ENCODE measurements around the gene ABHD11. TPM values are rescaled to one million over a fixed set of nuclear protein-coding genes. Genes with fewer than 3 reads are reported as not detected.
"Not testable (repeated sequence)": the region's sequence is repeated elsewhere in the genome, so short reads cannot be mapped to it uniquely, and the experiment has no call there.

ABHD11 gene
- total RNA-seq, 1 donor from 2014 or later = 21.1 TPM

DNA sequence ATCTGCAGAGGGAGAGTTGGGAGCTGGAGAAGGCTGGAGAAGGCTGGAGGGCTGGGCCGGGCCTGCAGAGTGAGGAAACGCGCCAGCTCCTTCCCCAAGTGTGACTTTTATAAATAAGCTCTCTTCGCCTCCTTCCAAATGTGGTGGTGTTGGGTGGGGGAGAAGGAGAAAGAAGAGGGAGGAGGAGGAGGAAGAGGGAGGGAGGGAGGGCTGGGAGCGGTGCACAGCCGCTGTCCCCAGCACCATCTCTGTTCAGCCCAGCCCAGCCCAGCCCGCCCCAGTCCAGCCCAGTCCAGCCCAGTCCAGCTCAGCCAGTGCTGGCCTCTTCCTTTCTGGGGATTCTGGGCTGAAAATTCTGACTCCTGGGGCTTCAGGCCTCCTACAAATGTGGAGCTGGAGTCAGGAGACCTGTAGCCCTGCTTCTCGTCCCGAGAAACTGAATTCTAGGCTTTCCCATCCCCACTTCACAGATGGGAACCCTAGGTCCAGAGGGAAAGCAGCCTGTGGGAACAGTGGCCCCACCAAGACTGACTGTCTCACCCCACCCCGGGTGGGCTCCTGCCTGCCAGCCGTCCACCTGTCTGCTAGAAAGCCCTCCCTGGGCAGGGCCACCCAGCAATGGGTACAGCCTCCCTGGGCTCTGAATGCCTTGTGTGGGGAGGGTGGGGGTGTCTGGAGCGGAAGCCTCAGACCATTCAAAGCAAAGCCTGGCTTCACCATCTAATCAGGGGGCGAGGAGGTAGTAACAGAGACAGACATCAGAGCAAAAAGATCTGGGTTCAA is 21.4 kb downstream of the ABHD11 start:
- no peak for DNase-seq
- TF ChIP-seq, protein P1, sequence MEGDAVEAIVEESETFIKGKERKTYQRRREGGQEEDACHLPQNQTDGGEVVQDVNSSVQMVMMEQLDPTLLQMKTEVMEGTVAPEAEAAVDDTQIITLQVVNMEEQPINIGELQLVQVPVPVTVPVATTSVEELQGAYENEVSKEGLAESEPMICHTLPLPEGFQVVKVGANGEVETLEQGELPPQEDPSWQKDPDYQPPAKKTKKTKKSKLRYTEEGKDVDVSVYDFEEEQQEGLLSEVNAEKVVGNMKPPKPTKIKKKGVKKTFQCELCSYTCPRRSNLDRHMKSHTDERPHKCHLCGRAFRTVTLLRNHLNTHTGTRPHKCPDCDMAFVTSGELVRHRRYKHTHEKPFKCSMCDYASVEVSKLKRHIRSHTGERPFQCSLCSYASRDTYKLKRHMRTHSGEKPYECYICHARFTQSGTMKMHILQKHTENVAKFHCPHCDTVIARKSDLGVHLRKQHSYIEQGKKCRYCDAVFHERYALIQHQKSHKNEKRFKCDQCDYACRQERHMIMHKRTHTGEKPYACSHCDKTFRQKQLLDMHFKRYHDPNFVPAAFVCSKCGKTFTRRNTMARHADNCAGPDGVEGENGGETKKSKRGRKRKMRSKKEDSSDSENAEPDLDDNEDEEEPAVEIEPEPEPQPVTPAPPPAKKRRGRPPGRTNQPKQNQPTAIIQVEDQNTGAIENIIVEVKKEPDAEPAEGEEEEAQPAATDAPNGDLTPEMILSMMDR (IDR thresholded peaks at IDR 0.05) = no peak
- Histone ChIP-seq H3K27me3 (ENCODE audit: low read depth) (no peaks in the 10 kb centered on the region), H3K4me1 (peaks cover 23% of the 10 kb centered on the region), H3K36me3 (no peaks in the 10 kb centered on the region), H3K9me3 (no peaks in the 10 kb centered on the region), H3K27ac (no peak overlapping the region), H3K4me3 (no peak overlapping the region)
- ATAC-seq = no peak
- intact Hi-C loops (cut with DNase I) = no loop called here

DNA sequence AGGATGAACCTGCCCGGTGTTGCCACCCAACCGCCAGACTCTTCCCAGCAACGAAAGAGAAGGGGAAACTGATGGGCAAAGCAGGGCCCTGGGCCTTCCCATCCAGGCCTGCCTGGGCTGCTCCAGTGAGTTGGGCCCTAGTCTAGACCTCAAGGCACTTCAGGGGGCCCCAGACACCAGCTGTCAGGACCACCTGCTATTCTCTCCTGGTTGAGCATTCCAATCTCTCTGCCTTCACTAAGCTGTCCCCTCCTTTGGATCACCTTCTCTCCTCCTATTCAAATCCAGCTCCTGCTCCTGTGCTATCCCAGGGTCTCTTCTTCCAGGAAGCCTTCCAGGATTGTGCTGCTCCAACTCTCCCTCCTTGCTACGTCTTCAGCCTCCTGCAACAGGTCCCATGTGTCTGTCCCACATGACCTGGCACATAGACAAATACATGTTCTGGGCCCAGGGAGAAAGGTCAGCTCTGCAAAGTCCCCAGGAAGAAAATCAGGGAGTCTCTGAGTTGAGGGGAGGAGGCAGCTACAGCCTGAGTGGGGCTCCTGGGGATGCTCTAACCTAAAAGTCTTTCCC is 22.2 kb downstream of the ABHD11 start:
- H3K27ac ChIP-seq = no peak overlapping the region

DNA sequence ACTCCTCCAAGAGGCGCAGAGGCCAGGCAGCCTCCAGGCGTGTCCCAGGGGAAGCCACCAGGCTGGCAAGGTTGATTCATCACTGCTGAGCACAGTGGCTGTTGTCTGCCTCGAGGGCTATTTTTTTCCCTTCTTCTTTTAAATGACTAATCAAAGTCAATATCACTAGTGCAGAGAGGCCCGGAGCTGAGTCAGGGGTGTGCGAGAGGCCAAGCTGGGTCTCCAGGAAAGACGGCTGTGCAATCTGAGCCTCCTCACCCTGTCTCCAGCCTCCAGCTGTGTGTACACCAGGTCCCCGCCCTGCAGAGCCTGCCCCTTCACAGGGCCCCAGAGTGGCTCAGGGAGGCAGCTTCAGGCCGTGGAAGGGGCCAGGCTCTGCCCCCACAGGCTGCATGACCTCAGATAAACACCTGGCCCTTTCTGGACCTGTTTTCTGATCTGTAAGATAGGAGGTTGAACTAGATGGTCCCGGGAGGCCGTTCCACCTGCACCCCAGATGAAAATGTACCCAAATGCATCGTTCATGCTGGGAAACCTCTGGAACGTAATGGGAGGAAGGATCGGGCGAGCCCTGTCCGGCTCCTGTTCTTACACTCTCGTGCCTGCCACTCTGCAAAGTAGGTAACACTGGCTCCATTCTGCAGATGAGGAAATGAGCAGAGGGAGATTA is 22.8 kb downstream of the ABHD11 start:
- no peak for ATAC-seq
- no peak for DNase-seq
- Histone ChIP-seq H3K4me1 (peaks cover 23% of the 10 kb centered on the region), H3K36me3 (no peaks in the 10 kb centered on the region), H3K4me3 (no peak overlapping the region), H3K27ac (no peak overlapping the region), H3K27me3 (ENCODE audit: low read depth) (no peaks in the 10 kb centered on the region), H3K9me3 (no peaks in the 10 kb centered on the region)
- intact Hi-C loops (cut with DNase I) = no loop called here
- TF ChIP-seq, protein P1 (IDR thresholded peaks at IDR 0.05) = no peak

More for the DNA sequence above, 22.2 kb downstream of the ABHD11 start:
- Histone ChIP-seq H3K4me1 (peaks cover 23% of the 10 kb centered on the region), H3K9me3 (no peaks in the 10 kb centered on the region), H3K27me3 (ENCODE audit: low read depth) (no peaks in the 10 kb centered on the region), H3K36me3 (no peaks in the 10 kb centered on the region), H3K4me3 (no peak overlapping the region)
- DNase-seq (no peak), ATAC-seq (no peak)
- TF ChIP-seq, protein P1 (IDR thresholded peaks at IDR 0.05) = no peak
- intact Hi-C loops (cut with DNase I) = no loop called here

DNA sequence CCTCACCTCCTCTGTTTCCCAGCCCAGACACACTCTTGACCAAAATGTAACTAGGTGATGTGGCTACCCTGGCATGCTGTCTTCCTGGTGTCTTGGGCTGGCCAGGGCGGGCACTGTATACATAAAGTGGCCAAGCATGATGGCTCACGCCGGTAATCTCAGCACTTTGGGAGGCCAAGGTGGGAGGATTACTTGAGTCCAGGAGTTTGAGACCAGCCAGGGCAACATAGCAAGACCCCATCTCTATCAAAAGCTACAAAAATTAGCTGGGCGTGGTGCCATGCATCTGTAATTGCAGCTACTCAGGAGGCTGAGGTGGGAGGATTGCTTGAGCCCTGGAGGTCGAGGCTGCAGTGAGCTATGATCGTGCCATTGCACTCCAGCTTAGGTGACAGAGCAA is 25.3 kb downstream of the ABHD11 start:
- peaks cover 14% of the 10 kb centered on the region for H3K4me1 ChIP-seq

DNA sequence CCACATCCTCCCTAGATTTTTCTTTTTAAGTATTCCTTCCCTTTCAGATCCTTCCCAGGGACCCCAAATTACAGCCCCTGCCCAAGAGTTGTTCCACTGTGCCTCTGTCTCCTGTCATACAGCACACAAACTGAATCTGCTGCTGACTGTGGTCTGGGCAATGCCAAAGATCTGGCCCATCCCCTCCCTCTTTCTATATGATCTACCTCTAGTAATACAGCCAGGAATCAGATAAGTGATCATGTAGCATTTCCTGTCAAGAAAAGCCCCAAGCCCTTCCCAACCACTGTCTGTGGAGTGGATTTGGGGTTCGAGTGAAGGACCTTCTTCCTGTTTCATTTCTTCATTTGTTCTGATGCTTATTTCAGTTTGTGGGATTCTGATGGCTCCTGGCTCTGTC is 25.8 kb downstream of the ABHD11 start:
- peaks cover 8% of the 10 kb centered on the region for H3K4me1 ChIP-seq
- H3K4me3 ChIP-seq = no peak overlapping the region
- TF ChIP-seq, protein P1 (IDR thresholded peaks at IDR 0.05) = no peak
- no peaks in the 10 kb centered on the region for H3K27me3 ChIP-seq (ENCODE audit: low read depth)
- no peaks in the 10 kb centered on the region for H3K9me3 ChIP-seq
- no peaks in the 10 kb centered on the region for H3K36me3 ChIP-seq
- no peak for DNase-seq
- H3K27ac ChIP-seq = no peak overlapping the region
- ATAC-seq = no peak
- intact Hi-C loops (cut with DNase I) = no loop called here

More for the DNA sequence above, 25.3 kb downstream of the ABHD11 start:
- H3K9me3 ChIP-seq; H3K36me3 ChIP-seq; H3K27ac ChIP-seq; ATAC-seq; H3K4me3 ChIP-seq; DNase-seq; intact Hi-C loops (cut with DNase I); H3K27me3 ChIP-seq (ENCODE audit: low read depth): not testable (repeated sequence)
